GM21367 (cell line): ENCODE measurements around the gene ARPC2.
"Not testable (repeated sequence)": the region's sequence is repeated elsewhere in the genome, so short reads cannot be mapped to it uniquely, and the experiment has no call there.

Experiments used
- ATAC-seq: cut with Tn5 transposase; IDR thresholded peaks from one replicate; pipeline ENCODE4 v1.9.1; 2021; ENCODE audit not compliant: unreplicated experiment

ARPC2 gene

GRCh38 chr2:218269900-218270720 is 53.1 kb downstream of the ARPC2 start, which contains the start of the genes AAMP and PNKD:
Gene AAMP, minus strand, starts transcription at chr2:218270137. Its CDS starts 51 bp downstream, at chr2:218270086.
Gene PNKD, plus strand, starts transcription at chr2:218270519. Its CDS starts 17 bp downstream, at chr2:218270536.
- peak; percentile 83 for ATAC-seq

GRCh38 chr2:218270721-218271486 is 53.9 kb downstream of the ARPC2 start:
- no peak for ATAC-seq

GRCh38 chr2:218271487-218271797 is 54.5 kb downstream of the ARPC2 start:
- no peak for ATAC-seq

- ATAC-seq = no peak
Measured at GRCh38 chr2:218271865-218272530, 55.0 kb downstream of the ARPC2 start.

- ATAC-seq = peak; percentile 24
Measured at GRCh38 chr2:218272531-218273212, 55.7 kb downstream of the ARPC2 start.

- ATAC-seq = not testable (repeated sequence)
Measured at GRCh38 chr2:218273214-218273907, 56.4 kb downstream of the ARPC2 start.

GRCh38 chr2:218273908-218274249 is 56.9 kb downstream of the ARPC2 start:
- no peak for ATAC-seq

GRCh38 chr2:218274586-218274985 is 57.6 kb downstream of the ARPC2 start:
- no peak for ATAC-seq

GRCh38 chr2:218275371-218276072 is 58.5 kb downstream of the ARPC2 start:
- ATAC-seq = no peak

- no peak for ATAC-seq
Measured at GRCh38 chr2:218276986-218277755, 60.2 kb downstream of the ARPC2 start.

- no peak for ATAC-seq
Measured at GRCh38 chr2:218277921-218278320, 60.9 kb downstream of the ARPC2 start.

GRCh38 chr2:218278531-218279360 is 61.8 kb downstream of the ARPC2 start:
- no peak for ATAC-seq

- ATAC-seq = no peak
Measured at GRCh38 chr2:218280260-218280870, 63.4 kb downstream of the ARPC2 start.

- ATAC-seq = no peak
Measured at GRCh38 chr2:218281449-218281848, 64.5 kb downstream of the ARPC2 start.

- ATAC-seq = no peak
Measured at GRCh38 chr2:218282173-218282991, 65.4 kb downstream of the ARPC2 start.

GRCh38 chr2:218284106-218284811 is 67.3 kb downstream of the ARPC2 start:
- peak; percentile 38 for ATAC-seq
